Activated T-cell treated with anti-CD3 and anti-CD28 coated beads for 1 hour (primary cell): Measurements from ENCODE around the gene ZNF410.
"Not testable (repeated sequence)": the region's sequence is repeated elsewhere in the genome, so short reads cannot be mapped to it uniquely, and the experiment has no call there.

Source experiments
- DNase-seq: peaks from one replicate; pipeline ENCODE4 v3.0.0-alpha.2; 2020; ENCODE audit warnings: low read depth

ZNF410 gene

GRCh38 chr14:73887694-73888459 is 1.2 kb downstream of the ZNF410 start:
- DNase-seq: no peak

GRCh38 chr14:73888460-73888725 is 1.7 kb downstream of the ZNF410 start:
- no peak for DNase-seq

GRCh38 chr14:73888971-73889370 is 2.3 kb downstream of the ZNF410 start:
- DNase-seq: no peak

- DNase-seq: no peak
These were observed 2.7 kb downstream of the ZNF410 start for GRCh38 chr14:73889376-73889775.

GRCh38 chr14:73894180-73894687 is 7.6 kb downstream of the ZNF410 start:
- DNase-seq: not testable (repeated sequence)

- no peak for DNase-seq
These were observed 9.3 kb downstream of the ZNF410 start for GRCh38 chr14:73895939-73896338.

- no peak for DNase-seq
These were observed 9.9 kb downstream of the ZNF410 start for GRCh38 chr14:73896521-73896920.

- DNase-seq: no peak
These were observed 16.4 kb downstream of the ZNF410 start for GRCh38 chr14:73903028-73903427.

GRCh38 chr14:73909681-73910080 is 23.0 kb downstream of the ZNF410 start:
- no peak for DNase-seq

GRCh38 chr14:73913256-73913655 is 26.6 kb downstream of the ZNF410 start:
- DNase-seq: no peak

GRCh38 chr14:73916324-73916723 is 29.7 kb downstream of the ZNF410 start:
- no peak for DNase-seq

GRCh38 chr14:73919457-73919856 is 32.8 kb downstream of the ZNF410 start:
- not testable (repeated sequence) for DNase-seq

- no peak for DNase-seq
These were observed 37.7 kb downstream of the ZNF410 start for GRCh38 chr14:73924337-73924736.

- DNase-seq: no peak
These were observed 49.0 kb downstream of the ZNF410 start for GRCh38 chr14:73935666-73936065.

- no peak for DNase-seq
These were observed 49.9 kb downstream of the ZNF410 start for GRCh38 chr14:73936548-73936947.

GRCh38 chr14:73937012-73937411 is 50.4 kb downstream of the ZNF410 start:
- no peak for DNase-seq

- DNase-seq: no peak
These were observed 55.5 kb downstream of the ZNF410 start for GRCh38 chr14:73942180-73942579.

GRCh38 chr14:73943083-73943482 is 56.4 kb downstream of the ZNF410 start:
- DNase-seq: no peak

- no peak for DNase-seq
These were observed 57.9 kb downstream of the ZNF410 start for GRCh38 chr14:73944432-73945158.

- DNase-seq: no peak
These were observed 58.6 kb downstream of the ZNF410 start for GRCh38 chr14:73945159-73945670.

- DNase-seq: peak; percentile 82
These were observed 63.4 kb downstream of the ZNF410 start, which contains the start of the genes COQ6 and FAM161B for GRCh38 chr14:73949752-73950734. Gene COQ6 (plus strand): TSS chr14:73950302. CDS start chr14:73950333, 31 bp downstream. Gene FAM161B (minus strand): TSS chr14:73950094. CDS start chr14:73950026, 68 bp downstream.

GRCh38 chr14:73953731-73954130 is 67.1 kb downstream of the ZNF410 start:
- DNase-seq: no peak
